ENCODE measurements around the gene KIF20A. TPM values are rescaled to one million over a fixed set of nuclear protein-coding genes. Genes with fewer than 3 reads are reported as not detected.

The KIF20A gene
- total RNA-seq, 1 donor from 2014 or later: 158 TPM

GRCh38 chr5:138234651-138235050 is 55.7 kb downstream of the KIF20A start:
- Mint-ChIP-seq H3K36me3 (no peaks in the 10 kb centered on the region), H3K4me1 (no peaks in the 10 kb centered on the region), H3K9me3 (no peaks in the 10 kb centered on the region), H3K27me3 (ENCODE audit: insufficient read depth, low read depth) (peaks cover 13% of the 10 kb centered on the region), H3K4me3 (no peak overlapping the region), H3K27ac (no peak overlapping the region)
- Histone ChIP-seq H3K79me2 (ENCODE audit: low read depth) (no peaks in the 10 kb centered on the region), H4K20me1 (ENCODE audit: low read depth) (no peaks in the 10 kb centered on the region), H3K9ac (no peak overlapping the region), H3K27ac (no peak overlapping the region), H3F3A (ENCODE audit: low read depth) (no peaks in the 10 kb centered on the region), H3K27me3 (peaks cover 10% of the 10 kb centered on the region), H3K4me1 (no peaks in the 10 kb centered on the region), H3K4me3 (no peak overlapping the region), H3K9me3 (ENCODE audit: low read depth) (no peaks in the 10 kb centered on the region), H2AFZ (replicated peaks) (no peak overlapping the region), H3K36me3 (no peaks in the 10 kb centered on the region), H3K4me2 (no peak overlapping the region)
- no peak for DNase-seq (ENCODE audit: low spot score)
- TF ChIP-seq EZH2phosphoT487 (IDR thresholded peaks at IDR 0.05): no peak
- TF ChIP-seq, protein P1, sequence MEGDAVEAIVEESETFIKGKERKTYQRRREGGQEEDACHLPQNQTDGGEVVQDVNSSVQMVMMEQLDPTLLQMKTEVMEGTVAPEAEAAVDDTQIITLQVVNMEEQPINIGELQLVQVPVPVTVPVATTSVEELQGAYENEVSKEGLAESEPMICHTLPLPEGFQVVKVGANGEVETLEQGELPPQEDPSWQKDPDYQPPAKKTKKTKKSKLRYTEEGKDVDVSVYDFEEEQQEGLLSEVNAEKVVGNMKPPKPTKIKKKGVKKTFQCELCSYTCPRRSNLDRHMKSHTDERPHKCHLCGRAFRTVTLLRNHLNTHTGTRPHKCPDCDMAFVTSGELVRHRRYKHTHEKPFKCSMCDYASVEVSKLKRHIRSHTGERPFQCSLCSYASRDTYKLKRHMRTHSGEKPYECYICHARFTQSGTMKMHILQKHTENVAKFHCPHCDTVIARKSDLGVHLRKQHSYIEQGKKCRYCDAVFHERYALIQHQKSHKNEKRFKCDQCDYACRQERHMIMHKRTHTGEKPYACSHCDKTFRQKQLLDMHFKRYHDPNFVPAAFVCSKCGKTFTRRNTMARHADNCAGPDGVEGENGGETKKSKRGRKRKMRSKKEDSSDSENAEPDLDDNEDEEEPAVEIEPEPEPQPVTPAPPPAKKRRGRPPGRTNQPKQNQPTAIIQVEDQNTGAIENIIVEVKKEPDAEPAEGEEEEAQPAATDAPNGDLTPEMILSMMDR (IDR thresholded peaks at IDR 0.05): no peak
- TF ChIP-seq EZH2 (IDR thresholded peaks at IDR 0.05): no peak

Other genes starting within 250 kb of the KIF20A start
- 25.4 and 41.7 TPM in 2 replicates for gene FAM13B, start 146.0 kb upstream of the KIF20A start, total RNA-seq (ENCODE audit: low replicate concordance)
- 0.25 TPM in 1 of 2 replicates, not detected in the other for gene WNT8A, start 95.1 kb upstream of the KIF20A start, total RNA-seq (ENCODE audit: low replicate concordance)
- 6.7 and 8.0 TPM in 2 replicates for gene NME5, start 39.7 kb upstream of the KIF20A start, total RNA-seq (ENCODE audit: low replicate concordance)
- 113 and 150 TPM in 2 replicates for gene BRD8, start 482 bp upstream of the KIF20A start, total RNA-seq (ENCODE audit: low replicate concordance)
- gene CDC23, start 34.2 kb downstream of the KIF20A start, total RNA-seq (ENCODE audit: low replicate concordance): 62.8 and 83.3 TPM in 2 replicates
- not detected in 2 replicates for gene GFRA3, start 95.5 kb downstream of the KIF20A start, total RNA-seq (ENCODE audit: low replicate concordance)
- gene CDC25C, start 152.7 kb downstream of the KIF20A start, total RNA-seq (ENCODE audit: low replicate concordance): 45.8 and 48.6 TPM in 2 replicates
- gene FAM53C, start 159.2 kb downstream of the KIF20A start, total RNA-seq (ENCODE audit: low replicate concordance): 68.0 and 72.5 TPM in 2 replicates
- 130 and 136 TPM in 2 replicates for gene KDM3B, start 173.6 kb downstream of the KIF20A start, total RNA-seq (ENCODE audit: low replicate concordance)

Data from neural progenitor cell (in vitro differentiated cells).